K562 (cell line): ENCODE data around the gene ING4. TPM values are rescaled to one million over a fixed set of nuclear protein-coding genes. Genes with fewer than 3 reads are reported as not detected.

Source experiments
- ADNP ChIP-seq: fragments of 200-800 bp; sonication (Bioruptor generic); IDR thresholded peaks from 2 replicates; pipeline ENCODE4 v1.6.1; 2016; ENCODE audit warnings: missing genetic modification characterization, missing compliant biosample characterization
- BCOR ChIP-seq: fragments of 450-650 bp; IDR thresholded peaks from 2 replicates; pipeline ENCODE4 v1.6.1; 2016
- ETV5 ChIP-seq: sonication (generic); formaldehyde crosslinking; IDR thresholded peaks from 2 replicates; pipeline ENCODE4 v1.4.0; 2020; ENCODE audit warnings: low read depth, mild to moderate bottlenecking, missing genetic modification reagents
- FOXK1 ChIP-seq: sonication (generic); formaldehyde crosslinking; IDR thresholded peaks from 2 replicates; pipeline ENCODE4 v1.8.0; 2022; ENCODE audit warnings: missing genetic modification reagents, mild to moderate bottlenecking, borderline replicate concordance
- HLTF ChIP-seq: fragments of 450-650 bp; IDR thresholded peaks from 2 replicates; pipeline ENCODE4 v1.6.1; 2016
- MED1 ChIP-seq: sonication (generic); formaldehyde crosslinking; IDR thresholded peaks from 2 replicates; pipeline ENCODE4 v1.8.1; 2023; ENCODE audit warnings: missing genetic modification reagents, borderline replicate concordance
- POLR2G ChIP-seq: fragments of 200-400 bp; formaldehyde crosslinking; IDR thresholded peaks from 2 replicates; pipeline ENCODE4 v1.6.1; 2017; ENCODE audit warnings: low read depth, mild to moderate bottlenecking, antibody characterized with exemption, low read length, moderate library complexity
- PRDM10 ChIP-seq: fragments of 450-650 bp; IDR thresholded peaks from 2 replicates; pipeline ENCODE4 v1.6.1; 2018; ENCODE audit not compliant: partially characterized antibody
- TAF1 ChIP-seq: IDR thresholded peaks from 2 replicates; pipeline ENCODE4 v1.6.1; 2011; ENCODE audit warnings: mild to moderate bottlenecking, low read length, moderate library complexity; ENCODE audit not compliant: insufficient read depth, control insufficient read depth, severe bottlenecking; ENCODE audit errors: extremely low read depth
- ZFX ChIP-seq: sonication (generic); formaldehyde crosslinking; IDR thresholded peaks from 2 replicates; pipeline ENCODE4 v1.8.0; 2022; ENCODE audit warnings: mild to moderate bottlenecking, missing genetic modification reagents, moderate library complexity
- polyA plus RNA-seq, 8 experiments: library from polyadenylated mRNA; depleted of rRNA in 4 of 8; stranded (reverse) in 5 of 8; unstranded in 3 of 8; fragments of >200 nt; fragmentation: Nextera tagmentation in 2 of 8; fragmentation: Illumina TruSeq in 1 of 8; extraction: Ambion mirVana in 2 of 8; extraction: Trizol in 1 of 8; gene quantifications; 2 replicates each; pipeline versions ENCODE4 v1.2.1 to v1.2.3, GENCODE V29; 2011 to 2014; ENCODE audit warnings: inconsistent platforms in 1 of 8, missing spikeins in 1 of 8
- total RNA-seq, 7 experiments: library from RNA; depleted of rRNA in 6 of 7; stranded (reverse); fragments of >200 nt in 6 of 7; fragmentation: Illumina TruSeq in 2 of 7; extraction: Trizol in 2 of 7; gene quantifications; 2 replicates each; pipeline versions ENCODE4 v1.2.1 to v1.2.3, GENCODE V29; 2011 to 2021; ENCODE audit warnings: low replicate concordance in 1 of 7
- TF ChIP-seq, protein P1 (sequence below): sonication (generic); formaldehyde crosslinking; IDR thresholded peaks from 2 replicates; pipeline ENCODE4 v1.8.0; 2022; ENCODE audit warnings: mild to moderate bottlenecking, missing genetic modification reagents
- TF ChIP-seq, protein P2 (sequence below): sonication (generic); formaldehyde crosslinking; IDR thresholded peaks from 2 replicates; pipeline ENCODE4 v1.8.0; 2022; ENCODE audit warnings: mild to moderate bottlenecking, missing genetic modification reagents
- TF ChIP-seq, protein P3 (sequence below), 2 experiments: fragments of 450-650 bp; conservative IDR thresholded peaks; 2 replicates each; pipeline ENCODE4 v1.6.1; 2017; ENCODE audit warnings: mild to moderate bottlenecking in 2 of 2, moderate library complexity in 2 of 2
- TF ChIP-seq, protein P4 (sequence below): IDR thresholded peaks from 2 replicates; pipeline ENCODE4 v1.6.1; 2012; ENCODE audit warnings: low read depth, low read length, improper control_type of control experiment, borderline replicate concordance

Gene ING4
- total and polyA plus RNA-seq, 9 of the 15 experiments (the other 6 are each of a cell fraction or from before 2014, with no cell fraction given) = 6.6 to 30.2 (median 15.7) TPM

DNA sequence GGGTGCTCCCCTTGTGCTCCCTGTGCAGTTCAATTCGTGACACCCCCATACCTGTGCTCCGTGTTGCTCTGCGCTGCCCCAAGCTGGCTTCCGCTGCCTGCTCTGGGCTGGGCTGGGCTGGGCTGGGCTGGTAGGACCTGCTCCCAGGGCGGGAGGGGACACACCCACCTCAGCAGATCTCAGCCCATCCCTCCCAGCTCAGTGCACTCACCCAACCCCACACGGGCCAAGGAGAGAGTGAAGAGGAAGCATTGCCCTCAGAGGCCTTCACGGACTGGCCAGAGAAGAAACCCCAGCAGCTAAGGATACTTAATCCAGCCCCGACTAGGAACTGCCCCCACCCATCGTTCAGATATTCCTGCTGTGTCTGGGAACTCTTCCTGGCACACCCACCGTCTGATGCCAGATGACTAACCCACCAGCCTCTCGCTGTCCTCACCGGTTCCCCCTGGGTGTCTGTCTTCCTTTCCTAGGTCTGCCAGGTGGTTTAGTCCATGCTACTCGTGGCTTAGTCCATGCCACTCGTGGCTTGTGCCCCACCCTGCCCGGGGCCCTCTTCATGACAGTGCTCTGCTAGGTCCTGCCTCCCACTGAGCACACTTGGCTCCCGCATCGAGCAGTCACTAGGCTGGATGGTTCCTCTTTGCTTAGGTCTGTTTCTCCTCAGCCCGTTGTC is 26.9 kb downstream of the ING4 start, which contains the start of gene LPAR5 (continued):
- peak; percentile 22; the same call in 1 of the 2 replicates for TF ChIP-seq BCOR
- peak; percentile 42; the same call in 1 of the 2 replicates for TF ChIP-seq ETV5 (CRISPR knock-in tag)
- TF ChIP-seq, protein P1, sequence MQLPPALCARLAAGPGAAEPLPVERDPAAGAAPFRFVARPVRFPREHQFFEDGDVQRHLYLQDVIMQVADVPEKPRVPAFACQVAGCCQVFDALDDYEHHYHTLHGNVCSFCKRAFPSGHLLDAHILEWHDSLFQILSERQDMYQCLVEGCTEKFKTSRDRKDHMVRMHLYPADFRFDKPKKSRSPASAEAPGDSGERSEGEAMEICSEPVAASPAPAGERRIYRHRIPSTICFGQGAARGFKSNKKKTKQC (CRISPR knock-in tag) = no peak
- TF ChIP-seq, protein P2, sequence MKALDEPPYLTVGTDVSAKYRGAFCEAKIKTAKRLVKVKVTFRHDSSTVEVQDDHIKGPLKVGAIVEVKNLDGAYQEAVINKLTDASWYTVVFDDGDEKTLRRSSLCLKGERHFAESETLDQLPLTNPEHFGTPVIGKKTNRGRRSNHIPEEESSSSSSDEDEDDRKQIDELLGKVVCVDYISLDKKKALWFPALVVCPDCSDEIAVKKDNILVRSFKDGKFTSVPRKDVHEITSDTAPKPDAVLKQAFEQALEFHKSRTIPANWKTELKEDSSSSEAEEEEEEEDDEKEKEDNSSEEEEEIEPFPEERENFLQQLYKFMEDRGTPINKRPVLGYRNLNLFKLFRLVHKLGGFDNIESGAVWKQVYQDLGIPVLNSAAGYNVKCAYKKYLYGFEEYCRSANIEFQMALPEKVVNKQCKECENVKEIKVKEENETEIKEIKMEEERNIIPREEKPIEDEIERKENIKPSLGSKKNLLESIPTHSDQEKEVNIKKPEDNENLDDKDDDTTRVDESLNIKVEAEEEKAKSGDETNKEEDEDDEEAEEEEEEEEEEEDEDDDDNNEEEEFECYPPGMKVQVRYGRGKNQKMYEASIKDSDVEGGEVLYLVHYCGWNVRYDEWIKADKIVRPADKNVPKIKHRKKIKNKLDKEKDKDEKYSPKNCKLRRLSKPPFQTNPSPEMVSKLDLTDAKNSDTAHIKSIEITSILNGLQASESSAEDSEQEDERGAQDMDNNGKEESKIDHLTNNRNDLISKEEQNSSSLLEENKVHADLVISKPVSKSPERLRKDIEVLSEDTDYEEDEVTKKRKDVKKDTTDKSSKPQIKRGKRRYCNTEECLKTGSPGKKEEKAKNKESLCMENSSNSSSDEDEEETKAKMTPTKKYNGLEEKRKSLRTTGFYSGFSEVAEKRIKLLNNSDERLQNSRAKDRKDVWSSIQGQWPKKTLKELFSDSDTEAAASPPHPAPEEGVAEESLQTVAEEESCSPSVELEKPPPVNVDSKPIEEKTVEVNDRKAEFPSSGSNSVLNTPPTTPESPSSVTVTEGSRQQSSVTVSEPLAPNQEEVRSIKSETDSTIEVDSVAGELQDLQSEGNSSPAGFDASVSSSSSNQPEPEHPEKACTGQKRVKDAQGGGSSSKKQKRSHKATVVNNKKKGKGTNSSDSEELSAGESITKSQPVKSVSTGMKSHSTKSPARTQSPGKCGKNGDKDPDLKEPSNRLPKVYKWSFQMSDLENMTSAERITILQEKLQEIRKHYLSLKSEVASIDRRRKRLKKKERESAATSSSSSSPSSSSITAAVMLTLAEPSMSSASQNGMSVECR (CRISPR knock-in tag) = peak; percentile 85
- no peak for TF ChIP-seq HLTF
- TF ChIP-seq, protein P3, sequence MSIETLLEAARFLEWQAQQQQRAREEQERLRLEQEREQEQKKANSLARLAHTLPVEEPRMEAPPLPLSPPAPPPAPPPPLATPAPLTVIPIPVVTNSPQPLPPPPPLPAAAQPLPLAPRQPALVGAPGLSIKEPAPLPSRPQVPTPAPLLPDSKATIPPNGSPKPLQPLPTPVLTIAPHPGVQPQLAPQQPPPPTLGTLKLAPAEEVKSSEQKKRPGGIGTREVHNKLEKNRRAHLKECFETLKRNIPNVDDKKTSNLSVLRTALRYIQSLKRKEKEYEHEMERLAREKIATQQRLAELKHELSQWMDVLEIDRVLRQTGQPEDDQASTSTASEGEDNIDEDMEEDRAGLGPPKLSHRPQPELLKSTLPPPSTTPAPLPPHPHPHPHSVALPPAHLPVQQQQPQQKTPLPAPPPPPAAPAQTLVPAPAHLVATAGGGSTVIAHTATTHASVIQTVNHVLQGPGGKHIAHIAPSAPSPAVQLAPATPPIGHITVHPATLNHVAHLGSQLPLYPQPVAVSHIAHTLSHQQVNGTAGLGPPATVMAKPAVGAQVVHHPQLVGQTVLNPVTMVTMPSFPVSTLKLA (conservative IDR thresholded peaks at IDR 0.05) = peak; percentile 12 to 55; a peak in 1 of 4 replicates
- peak; percentile 55 for TF ChIP-seq ZFX (CRISPR knock-in tag)
- TF ChIP-seq POLR2G = peak; percentile 77
- TF ChIP-seq FOXK1 (CRISPR knock-in tag) = no peak
- TF ChIP-seq ADNP = no peak
- peak; percentile 42 for TF ChIP-seq TAF1
- peak; percentile 75 for TF ChIP-seq PRDM10
- no peak for TF ChIP-seq MED1 (CRISPR knock-in tag)
- TF ChIP-seq, protein P4, sequence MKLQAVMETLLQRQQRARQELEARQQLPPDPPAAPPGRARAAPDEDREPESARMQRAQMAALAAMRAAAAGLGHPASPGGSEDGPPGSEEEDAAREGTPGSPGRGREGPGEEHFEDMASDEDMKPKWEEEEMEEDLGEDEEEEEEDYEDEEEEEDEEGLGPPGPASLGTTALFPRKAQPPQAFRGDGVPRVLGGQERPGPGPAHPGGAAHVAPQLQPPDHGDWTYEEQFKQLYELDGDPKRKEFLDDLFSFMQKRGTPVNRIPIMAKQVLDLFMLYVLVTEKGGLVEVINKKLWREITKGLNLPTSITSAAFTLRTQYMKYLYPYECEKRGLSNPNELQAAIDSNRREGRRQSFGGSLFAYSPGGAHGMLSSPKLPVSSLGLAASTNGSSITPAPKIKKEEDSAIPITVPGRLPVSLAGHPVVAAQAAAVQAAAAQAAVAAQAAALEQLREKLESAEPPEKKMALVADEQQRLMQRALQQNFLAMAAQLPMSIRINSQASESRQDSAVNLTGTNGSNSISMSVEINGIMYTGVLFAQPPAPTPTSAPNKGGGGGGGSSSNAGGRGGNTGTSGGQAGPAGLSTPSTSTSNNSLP = no peak
